ENCODE data around the gene SAPCD2.

The SAPCD2 gene

GRCh38 chr9:137051145-137051724 lies 19.1 kb downstream of the SAPCD2 start:
- TF ChIP-seq CTCF (IDR thresholded peaks at IDR 0.05; ENCODE audit: poor library complexity, severe bottlenecking): no peak
- Histone ChIP-seq H3K4me3 (ENCODE audit: severe bottlenecking) (no peak overlapping the region), H3K27ac (ENCODE audit: poor library complexity, severe bottlenecking) (no peak overlapping the region), H3K9me3 (ENCODE audit: severe bottlenecking) (no peaks in the 10 kb centered on the region), H3K27me3 (ENCODE audit: insufficient read depth, poor library complexity, severe bottlenecking) (no peaks in the 10 kb centered on the region), H3K4me1 (ENCODE audit: insufficient read depth, poor library complexity, severe bottlenecking) (peaks cover 7% of the 10 kb centered on the region), H3K36me3 (ENCODE audit: low read depth) (no peaks in the 10 kb centered on the region)
- DNase-seq (ENCODE audit: low spot score) (no peak), ATAC-seq (ENCODE audit: low read depth) (no peak)

GRCh38 chr9:137050570-137050969 lies 19.8 kb downstream of the SAPCD2 start:
- no peak for ATAC-seq (ENCODE audit: low read depth)

GRCh38 chr9:137049544-137050449 lies 20.6 kb downstream of the SAPCD2 start:
- Histone ChIP-seq H3K9me3 (ENCODE audit: severe bottlenecking) (no peaks in the 10 kb centered on the region), H3K4me3 (ENCODE audit: severe bottlenecking) (no peak overlapping the region), H3K4me1 (ENCODE audit: insufficient read depth, poor library complexity, severe bottlenecking) (no peaks in the 10 kb centered on the region), H3K27ac (ENCODE audit: poor library complexity, severe bottlenecking) (no peak overlapping the region), H3K27me3 (ENCODE audit: insufficient read depth, poor library complexity, severe bottlenecking) (no peaks in the 10 kb centered on the region), H3K36me3 (ENCODE audit: low read depth) (no peaks in the 10 kb centered on the region)
- ATAC-seq (ENCODE audit: low read depth) (no peak), DNase-seq (ENCODE audit: low spot score) (no peak)
- TF ChIP-seq CTCF (IDR thresholded peaks at IDR 0.05; ENCODE audit: poor library complexity, severe bottlenecking): no peak

More at GRCh38 chr9:137050570-137050969, 19.8 kb downstream of the SAPCD2 start:
- peaks cover 4% of the 10 kb centered on the region for H3K4me1 ChIP-seq (ENCODE audit: insufficient read depth, poor library complexity, severe bottlenecking)
- no peaks in the 10 kb centered on the region for H3K9me3 ChIP-seq (ENCODE audit: severe bottlenecking)
- no peak for DNase-seq (ENCODE audit: low spot score)
- H3K27ac ChIP-seq (ENCODE audit: poor library complexity, severe bottlenecking): no peak overlapping the region
- H3K4me3 ChIP-seq (ENCODE audit: severe bottlenecking): no peak overlapping the region
- TF ChIP-seq CTCF (IDR thresholded peaks at IDR 0.05; ENCODE audit: poor library complexity, severe bottlenecking): no peak
- no peaks in the 10 kb centered on the region for H3K36me3 ChIP-seq (ENCODE audit: low read depth)
- H3K27me3 ChIP-seq (ENCODE audit: insufficient read depth, poor library complexity, severe bottlenecking): no peaks in the 10 kb centered on the region

- TF ChIP-seq CTCF (IDR thresholded peaks at IDR 0.05; ENCODE audit: poor library complexity, severe bottlenecking): no peak
- Histone ChIP-seq H3K4me1 (ENCODE audit: insufficient read depth, poor library complexity, severe bottlenecking) (no peaks in the 10 kb centered on the region), H3K4me3 (ENCODE audit: severe bottlenecking) (no peak overlapping the region), H3K27me3 (ENCODE audit: insufficient read depth, poor library complexity, severe bottlenecking) (no peaks in the 10 kb centered on the region), H3K27ac (ENCODE audit: poor library complexity, severe bottlenecking) (no peak overlapping the region), H3K36me3 (ENCODE audit: low read depth) (no peaks in the 10 kb centered on the region), H3K9me3 (ENCODE audit: severe bottlenecking) (no peaks in the 10 kb centered on the region)
- no peak for DNase-seq (ENCODE audit: low spot score)
- no peak for ATAC-seq (ENCODE audit: low read depth)
These were observed 21.5 kb downstream of the SAPCD2 start for GRCh38 chr9:137048655-137049543.
